ENCODE data around the gene PIK3CD. TPM values are rescaled to one million over a fixed set of nuclear protein-coding genes. Genes with fewer than 3 reads are reported as not detected.

Gene PIK3CD
- total and polyA plus RNA-seq, 2 of the 4 experiments (the other 2 are of a cell fraction), result 5.0 to 12.1 TPM

GRCh38 chr1:9680828-9681227 is 29.3 kb downstream of the PIK3CD start:
- Histone ChIP-seq H2AK9ac (replicated peaks; ENCODE audit: low read depth, low read length, poor library complexity) (no peak overlapping the region), H2BK20ac (ENCODE audit: low read depth, low read length) (no peak overlapping the region), H3K4me2 (ENCODE audit: low read depth, low read length) (no peak overlapping the region), H3K23ac (ENCODE audit: low read depth, low read length) (no peak overlapping the region), H3K9me3 (ENCODE audit: control insufficient read depth, insufficient read depth, low read length) (no peaks in the 10 kb centered on the region), H3K27me3 (ENCODE audit: control insufficient read depth, insufficient read depth, low read length) (no peaks in the 10 kb centered on the region), H3K56ac (ENCODE audit: extremely low read depth, insufficient read depth, low read length) (no peak overlapping the region), H3K27ac (ENCODE audit: insufficient read depth, low read length) (no peak overlapping the region), H3K36me3 (ENCODE audit: control insufficient read depth, insufficient read depth, low read length) (no peaks in the 10 kb centered on the region), H2AK5ac (ENCODE audit: low read depth, low read length) (no peak overlapping the region), H3K14ac (replicated peaks; ENCODE audit: low read depth, low read length) (no peak overlapping the region), H4K20me1 (ENCODE audit: insufficient read depth, low read length) (no peaks in the 10 kb centered on the region), H4K91ac (ENCODE audit: insufficient read depth, low read depth, low read length) (no peak overlapping the region), H2AFZ (replicated peaks; ENCODE audit: low read length, poor library complexity) (no peak overlapping the region), H3K4me1 (ENCODE audit: control insufficient read depth, insufficient read depth, low read length) (no peaks in the 10 kb centered on the region), H3K9ac (ENCODE audit: low read depth, low read length) (no peak overlapping the region), H4K8ac (ENCODE audit: low read depth in 2 of 2, low read length in 2 of 2) (no peak overlapping the region), H4K5ac (ENCODE audit: low read depth, low read length) (no peak overlapping the region), H3K18ac (ENCODE audit: low read depth, low read length) (no peak overlapping the region), H3K9me1 (ENCODE audit: insufficient read depth, low read length) (no peaks in the 10 kb centered on the region), H2BK120ac (ENCODE audit: low read depth, low read length) (no peak overlapping the region), H2BK5ac (ENCODE audit: low read depth, low read length, poor library complexity, severe bottlenecking) (no peak overlapping the region), H3K79me1 (ENCODE audit: low read depth in 1 of 2, low read length in 2 of 2) (no peaks in the 10 kb centered on the region), H2BK15ac (ENCODE audit: low read depth, low read length) (no peak overlapping the region), H3K4me3 (ENCODE audit: insufficient read depth, low read depth, low read length) (no peak overlapping the region), H3K4ac (ENCODE audit: low read depth, low read length) (no peak overlapping the region)
- intact Hi-C loops (cut with micrococcal nuclease) (no loop called here), dilution Hi-C loops (cut with HindIII; ENCODE audit: low sequenced_read_pairs, unreplicated experiment) (no loop called here), in situ Hi-C loops (cut with MboI; ENCODE audit: low sequenced_read_pairs) (no loop called here)
- no peak for TF ChIP-seq MAZ (IDR thresholded peaks at IDR 0.05; ENCODE audit: borderline replicate concordance, low read depth, low read length)
- TF ChIP-seq SMC3 (IDR thresholded peaks at IDR 0.05; ENCODE audit: low read depth, low read length), result no peak
- no peak for TF ChIP-seq CTCF (conservative IDR thresholded peaks at IDR 0.05; ENCODE audit: low read depth, low read length)
- no peak for TF ChIP-seq BHLHE40 (IDR thresholded peaks at IDR 0.05; ENCODE audit: low read depth, low read length)
- no peak for TF ChIP-seq USF2 (IDR thresholded peaks at IDR 0.05; ENCODE audit: low read depth, low read length)
- TF ChIP-seq RCOR1 (IDR thresholded peaks at IDR 0.05; ENCODE audit: insufficient replicate concordance, low read length), result no peak
- no peak for TF ChIP-seq FOS (IDR thresholded peaks at IDR 0.05; ENCODE audit: low read depth, low read length)
- TF ChIP-seq RAD21 (IDR thresholded peaks at IDR 0.05; ENCODE audit: low read length), result no peak
- TF ChIP-seq CHD1 (IDR thresholded peaks at IDR 0.05; ENCODE audit: low read depth, low read length), result no peak
- no peak for TF ChIP-seq RFX5 (IDR thresholded peaks at IDR 0.05; ENCODE audit: low read depth, low read length)
- TF ChIP-seq NFE2L2 (IDR thresholded peaks at IDR 0.05; ENCODE audit: low read depth, low read length), result no peak
- POLR2A ChIA-PET (ENCODE audit: unreplicated experiment), result interaction anchor here (1.1 kb wide), 1 partner anchor 9 kb away, joined by 3 read pairs; no protein-coding TSS in a partner anchor
- DNase-seq, result no peak
- no TSS peak for BruUV-seq (replicated peaks)
- WGBS, 2 experiments (ENCODE audit: extremely low coverage in 2 of 2, insufficient read length in 1 of 2), result 94% methylated on average over 2 of the region's 6 CpGs; no CpG with 5 or more reads in 1 of the 2 experiments
- ATAC-seq (ENCODE audit: low read depth), result no peak
- CTCF ChIA-PET, result no interaction called here

All from IMR-90 (cell line).